Activated CD4-positive, alpha-beta T cell treated with anti-CD3 and anti-CD28 coated beads for 36 hours (primary cell): ENCODE results near the gene FRMD3. TPM values are rescaled to one million over a fixed set of nuclear protein-coding genes. Genes with fewer than 3 reads are reported as not detected.

Experiments
- ATAC-seq: fragments of 200-7000 bp; cut with Tn5 transposase; one replicate; pipeline ENCODE4 v1.10.0; 2021; ENCODE audit warnings: mild to moderate bottlenecking, moderate library complexity
- CTCF ChIA-PET: fragments of 350-600 bp; sonication (Branson Sonifier 250); formaldehyde crosslinking; loops from one replicate; lab custom pipeline; 2021; ENCODE audit warnings: antibody characterized with exemption; lab: Charles Lee
- POLR2A ChIA-PET: fragments of 350-600 bp; sonication (Branson Sonifier 250); formaldehyde crosslinking; loops from one replicate; lab custom pipeline; 2021; ENCODE audit warnings: antibody characterized with exemption, inconsistent platforms; lab: Charles Lee
- DNase-seq: peaks from one replicate; pipeline ENCODE4 v3.0.0-alpha.2; 2020
- H3K27ac Mint-ChIP-seq: one replicate; pipeline ENCODE4 v1.8.0; 2021; ENCODE audit warnings: mixed read lengths
- H3K27me3 Mint-ChIP-seq: one replicate; pipeline ENCODE4 v1.8.0; 2021; ENCODE audit warnings: mixed read lengths
- H3K36me3 Mint-ChIP-seq: one replicate; pipeline ENCODE4 v1.8.0; 2021; ENCODE audit warnings: low read depth, mixed read lengths
- H3K4me1 Mint-ChIP-seq: one replicate; pipeline ENCODE4 v1.8.0; 2021; ENCODE audit warnings: mixed read lengths
- H3K4me3 Mint-ChIP-seq: one replicate; pipeline ENCODE4 v1.8.0; 2021; ENCODE audit warnings: mild to moderate bottlenecking, moderate library complexity, mixed read lengths
- H3K9me3 Mint-ChIP-seq: one replicate; pipeline ENCODE4 v1.8.0; 2021; ENCODE audit warnings: low read depth, mixed read lengths
- intact Hi-C, 2 experiments: fragments of 100-400 bp; cut with DNase I in 1 of 2; cut with micrococcal nuclease in 1 of 2; formaldehyde crosslinking; loops; one replicate each; pipeline versions ENCODE4 v1.14.2 to v1.15.1; 2022 to 2024; cut with DNase I, micrococcal nuclease
- total RNA-seq, 2 experiments: library from RNA; stranded (reverse); gene quantifications; one replicate each; pipeline ENCODE4 v1.2.3, GENCODE V29; 2021

Gene FRMD3
- total RNA-seq, 2 experiments from 2014 or later = 0.35 to 0.46 TPM

GRCh38 chr9:83557317-83557716 lies 19.1 kb upstream of the FRMD3 start:
- Mint-ChIP-seq H3K27me3 (no peaks in the 10 kb centered on the region), H3K9me3 (peaks cover 17% of the 10 kb centered on the region), H3K4me3 (no peak overlapping the region), H3K27ac (no peak overlapping the region), H3K36me3 (peaks cover 3% of the 10 kb centered on the region), H3K4me1 (no peaks in the 10 kb centered on the region)
- no peak for ATAC-seq
- intact Hi-C loops = no loop called here
- CTCF ChIA-PET = no interaction called here
- DNase-seq = no peak
- POLR2A ChIA-PET = no interaction called here

- peaks cover 1% of the 10 kb centered on the region for H3K27me3 Mint-ChIP-seq
- no peak overlapping the region for H3K4me3 Mint-ChIP-seq
- H3K36me3 Mint-ChIP-seq = peaks cover 3% of the 10 kb centered on the region
- no peak overlapping the region for H3K27ac Mint-ChIP-seq
- POLR2A ChIA-PET = no interaction called here
- H3K9me3 Mint-ChIP-seq = peaks cover 36% of the 10 kb centered on the region
- CTCF ChIA-PET = no interaction called here
- ATAC-seq = no peak
- intact Hi-C loops = no loop called here
- DNase-seq = no peak
- no peaks in the 10 kb centered on the region for H3K4me1 Mint-ChIP-seq
Measured at GRCh38 chr9:83554278-83554677, 16.1 kb upstream of the FRMD3 start.

DNA sequence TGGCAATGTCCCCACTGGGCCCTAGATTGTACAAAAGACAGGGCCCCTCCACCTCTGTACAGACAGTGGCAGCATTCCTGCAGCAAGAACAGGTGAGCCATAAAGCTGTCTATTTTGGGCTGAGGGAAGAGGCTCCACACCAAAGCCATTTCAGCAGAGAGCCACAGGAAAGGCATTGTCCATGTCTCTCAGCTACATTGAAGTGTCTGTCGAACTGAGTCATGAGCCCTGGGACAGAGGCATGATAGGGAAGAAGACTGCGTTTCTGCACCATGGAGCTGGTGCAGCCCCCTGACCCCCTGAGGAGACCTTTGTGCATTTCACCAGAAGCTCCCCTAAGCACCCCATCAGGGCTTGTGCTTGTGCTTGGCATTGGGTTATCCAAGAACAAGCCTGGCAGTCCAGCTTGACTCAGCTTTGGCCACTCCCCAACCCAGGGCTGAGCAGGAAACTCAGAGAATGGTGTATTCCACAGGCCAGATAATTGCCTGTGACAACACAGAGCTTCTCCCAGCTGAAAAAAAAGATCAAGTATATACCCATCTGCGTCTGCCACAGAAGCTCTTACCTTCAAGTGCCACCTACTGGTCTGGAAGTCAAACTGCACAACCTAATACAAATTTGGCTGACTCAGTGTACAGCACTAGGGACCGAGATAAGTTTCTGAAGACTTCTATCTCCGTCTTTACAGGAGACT lies 5.9 kb upstream of the FRMD3 start:
- Mint-ChIP-seq H3K36me3 (peaks cover 1% of the 10 kb centered on the region), H3K4me3 (no peak overlapping the region), H3K27ac (no peak overlapping the region), H3K27me3 (peaks cover 15% of the 10 kb centered on the region), H3K9me3 (peaks cover 12% of the 10 kb centered on the region), H3K4me1 (peaks cover under 1% of the 10 kb centered on the region)
- CTCF ChIA-PET = interaction anchor here (0.6 to 5.4 kb wide), 12 partner anchors 9 to 1574 kb away, joined by 3 to 64 read pairs (median 3); no protein-coding TSS in a partner anchor
- DNase-seq (peak; percentile 12), ATAC-seq (peak; percentile 47)
- POLR2A ChIA-PET = no interaction called here
- intact Hi-C loops = loop anchor here (1.0 kb wide), 1 partner anchor 210 kb away; no protein-coding TSS in a partner anchor

GRCh38 chr9:83538890-83539238 lies 663 bp upstream of the FRMD3 start:
- intact Hi-C loops = no loop called here
- CTCF ChIA-PET = interaction anchor here (0.9 to 1.6 kb wide), 3 partner anchors 36 to 205 kb away, joined by 3 to 4 read pairs (median 3); no protein-coding TSS in a partner anchor
- H3K27ac Mint-ChIP-seq = no peak overlapping the region

GRCh38 chr9:83537331-83538171 lies 650 bp downstream of the FRMD3 start:
- peaks cover 5% of the 10 kb centered on the region for H3K4me1 Mint-ChIP-seq
- ATAC-seq = no peak

More at GRCh38 chr9:83538890-83539238, 663 bp upstream of the FRMD3 start:
- peaks cover 28% of the 10 kb centered on the region for H3K27me3 Mint-ChIP-seq
- DNase-seq (no peak), ATAC-seq (no peak)
- no peaks in the 10 kb centered on the region for H3K9me3 Mint-ChIP-seq
- H3K4me3 Mint-ChIP-seq = peak overlapping the region; percentile 21
- POLR2A ChIA-PET = no interaction called here
- H3K36me3 Mint-ChIP-seq = peaks cover 1% of the 10 kb centered on the region
- H3K4me1 Mint-ChIP-seq = peaks cover 5% of the 10 kb centered on the region

DNA sequence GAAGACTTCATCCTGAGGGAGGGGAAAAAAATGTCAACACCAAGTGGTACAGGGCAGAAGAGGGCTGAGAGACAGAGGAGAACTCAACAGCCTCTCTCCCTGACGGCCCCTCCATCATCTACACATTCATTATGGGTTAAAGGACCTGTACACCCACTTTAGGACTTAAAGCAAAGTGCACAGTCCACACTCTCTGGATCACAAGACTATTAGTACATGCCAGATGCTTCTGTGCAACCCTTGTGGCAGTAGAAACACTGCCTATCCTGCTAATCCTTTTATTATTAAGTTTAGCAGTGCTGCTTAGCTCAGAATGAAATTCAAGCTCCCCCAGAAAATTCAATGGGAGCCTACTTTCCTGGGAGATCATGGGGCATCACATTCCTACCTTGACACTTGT lies 1.9 kb downstream of the FRMD3 start:
- H3K27ac Mint-ChIP-seq = no peak overlapping the region
- H3K4me1 Mint-ChIP-seq = peaks cover 5% of the 10 kb centered on the region
- intact Hi-C loops = no loop called here
- POLR2A ChIA-PET = no interaction called here
- no peak for ATAC-seq
- H3K9me3 Mint-ChIP-seq = no peaks in the 10 kb centered on the region
- CTCF ChIA-PET = interaction anchor here (0.8 kb wide), 1 partner anchor 1079 kb away, joined by 3 read pairs; no protein-coding TSS in a partner anchor
- no peak for DNase-seq
- peaks cover 28% of the 10 kb centered on the region for H3K27me3 Mint-ChIP-seq
- H3K36me3 Mint-ChIP-seq = peaks cover 1% of the 10 kb centered on the region
- H3K4me3 Mint-ChIP-seq = no peak overlapping the region

More at GRCh38 chr9:83537331-83538171, 650 bp downstream of the FRMD3 start:
- no peak for DNase-seq
- Mint-ChIP-seq H3K4me3 (no peak overlapping the region), H3K36me3 (peaks cover 1% of the 10 kb centered on the region), H3K9me3 (no peaks in the 10 kb centered on the region), H3K27ac (no peak overlapping the region), H3K27me3 (peaks cover 26% of the 10 kb centered on the region)
- ChIA-PET POLR2A (no interaction called here), CTCF (interaction anchor here (0.8 to 1.6 kb wide), 2 partner anchors 203 to 1078 kb away, joined by 3 read pairs; no protein-coding TSS in a partner anchor)
- intact Hi-C loops = no loop called here

DNA sequence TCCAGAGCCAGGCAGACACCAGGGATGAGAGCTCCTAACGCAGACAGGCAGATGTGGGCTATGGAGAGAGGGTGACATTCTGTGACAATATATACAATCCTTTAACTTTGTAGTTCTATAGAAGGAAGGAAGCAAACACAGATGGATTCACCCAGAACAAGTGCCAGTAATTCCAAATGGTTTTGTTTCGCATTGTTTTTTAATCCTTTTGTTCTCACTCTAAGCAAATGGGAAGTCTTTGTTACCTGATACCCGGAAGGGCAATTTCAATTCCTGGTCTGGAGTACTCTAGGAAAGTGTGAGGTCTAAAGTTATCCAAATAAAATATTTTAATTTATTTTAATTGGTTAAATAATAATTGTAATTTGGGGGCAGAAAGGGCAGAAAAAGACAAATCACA lies 2.5 kb downstream of the FRMD3 start:
- Mint-ChIP-seq H3K4me1 (peaks cover 5% of the 10 kb centered on the region), H3K9me3 (no peaks in the 10 kb centered on the region), H3K27me3 (peaks cover 25% of the 10 kb centered on the region), H3K4me3 (no peak overlapping the region), H3K27ac (no peak overlapping the region), H3K36me3 (no peaks in the 10 kb centered on the region)
- intact Hi-C loops = no loop called here
- POLR2A ChIA-PET = no interaction called here
- CTCF ChIA-PET = no interaction called here
- ATAC-seq = no peak
- no peak for DNase-seq

GRCh38 chr9:83533296-83533695 lies 4.9 kb downstream of the FRMD3 start:
- DNase-seq (no peak), ATAC-seq (no peak)
- CTCF ChIA-PET = interaction anchor here (0.6 kb wide), 1 partner anchor 10 kb away, joined by 3 read pairs; no protein-coding TSS in a partner anchor
- intact Hi-C loops = no loop called here
- no peak overlapping the region for H3K27ac Mint-ChIP-seq
- no peak overlapping the region for H3K4me3 Mint-ChIP-seq
- peaks cover 12% of the 10 kb centered on the region for H3K27me3 Mint-ChIP-seq
- no peaks in the 10 kb centered on the region for H3K9me3 Mint-ChIP-seq
- POLR2A ChIA-PET = no interaction called here
- H3K4me1 Mint-ChIP-seq = no peaks in the 10 kb centered on the region
- no peaks in the 10 kb centered on the region for H3K36me3 Mint-ChIP-seq

DNA sequence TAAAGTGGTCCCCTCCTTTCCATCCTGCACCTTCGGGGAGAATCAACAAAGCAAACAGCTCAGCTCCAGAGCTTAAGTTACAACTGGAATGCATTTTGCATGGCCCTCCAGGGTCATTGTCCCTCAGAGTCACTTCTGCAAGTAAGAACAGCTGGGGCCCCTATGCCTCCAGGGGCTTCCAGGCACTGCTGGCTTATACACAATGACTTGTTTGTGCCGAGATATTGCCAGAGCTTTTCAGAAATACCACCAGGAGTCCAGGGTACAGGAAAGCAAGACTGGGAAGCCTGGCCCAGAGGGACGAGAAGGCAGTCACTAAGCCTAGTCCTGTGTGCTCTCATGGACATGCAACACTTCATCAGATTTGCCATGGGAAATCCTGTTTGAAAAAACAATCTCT lies 11.3 kb downstream of the FRMD3 start:
- DNase-seq = no peak
- H3K9me3 Mint-ChIP-seq = no peaks in the 10 kb centered on the region
- CTCF ChIA-PET = interaction anchor here (0.7 kb wide), 2 partner anchors 41 to 1081 kb away, joined by 3 read pairs; no protein-coding TSS in a partner anchor
- no peak overlapping the region for H3K27ac Mint-ChIP-seq
- POLR2A ChIA-PET = no interaction called here
- no peak for ATAC-seq
- H3K36me3 Mint-ChIP-seq = no peaks in the 10 kb centered on the region
- intact Hi-C loops = no loop called here
- no peaks in the 10 kb centered on the region for H3K4me1 Mint-ChIP-seq
- no peak overlapping the region for H3K4me3 Mint-ChIP-seq
- peaks cover 2% of the 10 kb centered on the region for H3K27me3 Mint-ChIP-seq

DNA sequence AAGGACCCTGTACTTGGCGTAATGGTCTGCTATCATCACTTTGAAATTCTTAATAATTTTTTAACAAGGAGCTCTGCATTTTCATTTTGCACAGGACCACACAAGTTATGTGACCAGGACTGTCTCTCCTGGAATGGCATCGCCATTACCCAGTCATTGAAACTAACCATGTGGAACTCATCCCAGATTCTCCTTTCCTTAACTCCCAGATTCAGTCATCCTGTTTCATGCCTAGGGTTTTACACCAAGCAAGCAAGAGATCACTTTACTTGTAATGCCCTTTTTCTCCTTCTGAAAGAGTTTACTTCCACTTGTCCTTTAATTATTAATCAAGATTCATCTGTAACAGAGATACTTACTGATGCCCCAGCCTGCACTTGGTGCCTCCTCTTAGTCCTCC lies 12.0 kb downstream of the FRMD3 start:
- intact Hi-C loops = no loop called here
- Mint-ChIP-seq H3K36me3 (no peaks in the 10 kb centered on the region), H3K27ac (no peak overlapping the region), H3K4me3 (no peak overlapping the region), H3K9me3 (no peaks in the 10 kb centered on the region), H3K27me3 (peaks cover 2% of the 10 kb centered on the region), H3K4me1 (no peaks in the 10 kb centered on the region)
- DNase-seq (no peak), ATAC-seq (no peak)
- ChIA-PET POLR2A (no interaction called here), CTCF (interaction anchor here (0.7 kb wide), 2 partner anchors 40 to 61 kb away, joined by 3 to 4 read pairs; no protein-coding TSS in a partner anchor)

GRCh38 chr9:83523684-83524083 lies 14.5 kb downstream of the FRMD3 start:
- Mint-ChIP-seq H3K9me3 (no peaks in the 10 kb centered on the region), H3K4me1 (no peaks in the 10 kb centered on the region), H3K27ac (no peak overlapping the region), H3K27me3 (no peaks in the 10 kb centered on the region), H3K4me3 (no peak overlapping the region), H3K36me3 (no peaks in the 10 kb centered on the region)
- CTCF ChIA-PET = no interaction called here
- POLR2A ChIA-PET = no interaction called here
- intact Hi-C loops = no loop called here
- ATAC-seq (no peak), DNase-seq (no peak)
